WTC11 (cell line): Measurements from ENCODE around the gene GABRB1. TPM values are rescaled to one million over a fixed set of nuclear protein-coding genes. Genes with fewer than 3 reads are reported as not detected.

Experiments
- ATAC-seq: fragments of 200-7000 bp; cut with Tn5 transposase; 2 replicates; pipeline ENCODE4 v1.10.0; 2021; ENCODE audit warnings: mild to moderate bottlenecking, moderate library complexity
- CTCF ChIA-PET: fragments of 300-600 bp; sonication (Branson Sonifier 250); formaldehyde crosslinking; loops from one replicate; lab custom pipeline; 2021; ENCODE audit warnings: antibody characterized with exemption; lab: Charles Lee
- POLR2A ChIA-PET: fragments of 350-600 bp; sonication (Branson Sonifier 250); formaldehyde crosslinking; loops from one replicate; lab custom pipeline; 2021; ENCODE audit warnings: antibody characterized with exemption; lab: Charles Lee
- DNase-seq: peaks from one replicate; pipeline ENCODE4 v3.0.0; 2021; ENCODE audit warnings: low spot score
- H3K27ac Mint-ChIP-seq: 2 replicates; pipeline ENCODE4 v1.8.0; 2021; ENCODE audit warnings: mixed read lengths
- H3K27me3 Mint-ChIP-seq: 2 replicates; pipeline ENCODE4 v1.8.0; 2021; ENCODE audit warnings: low read depth, mild to moderate bottlenecking, moderate library complexity, mixed read lengths
- H3K36me3 Mint-ChIP-seq: 2 replicates; pipeline ENCODE4 v1.8.0; 2021; ENCODE audit warnings: mixed read lengths
- H3K4me1 Mint-ChIP-seq: 2 replicates; pipeline ENCODE4 v1.8.0; 2022; ENCODE audit warnings: mixed read lengths
- H3K4me3 Mint-ChIP-seq: 2 replicates; pipeline ENCODE4 v1.8.0; 2021; ENCODE audit warnings: mild to moderate bottlenecking, moderate library complexity, mixed read lengths
- H3K9me3 Mint-ChIP-seq: 2 replicates; pipeline ENCODE4 v1.8.0; 2021; ENCODE audit warnings: mixed read lengths
- ATF1 ChIP-seq: sonication (generic); formaldehyde crosslinking; IDR thresholded peaks from 2 replicates; pipeline ENCODE4 v1.8.1; 2023; ENCODE audit warnings: mild to moderate bottlenecking, moderate library complexity, missing genetic modification reagents
- ELF4 ChIP-seq: sonication (generic); formaldehyde crosslinking; IDR thresholded peaks from 2 replicates; pipeline ENCODE4 v1.8.1; 2022; ENCODE audit warnings: low read depth, mild to moderate bottlenecking, moderate library complexity, missing genetic modification reagents
- FOXK1 ChIP-seq: sonication (generic); formaldehyde crosslinking; IDR thresholded peaks from 2 replicates; pipeline ENCODE4 v1.8.0; 2022; ENCODE audit warnings: mild to moderate bottlenecking, moderate library complexity, missing genetic modification reagents
- IRF2 ChIP-seq: sonication (generic); formaldehyde crosslinking; IDR thresholded peaks from 2 replicates; pipeline ENCODE4 v1.8.0; 2022; ENCODE audit warnings: low read depth, missing genetic modification reagents, borderline replicate concordance
- KAT7 ChIP-seq: sonication (generic); formaldehyde crosslinking; IDR thresholded peaks from 2 replicates; pipeline ENCODE4 v1.8.1; 2023; ENCODE audit warnings: missing genetic modification reagents, mild to moderate bottlenecking, borderline replicate concordance
- NR1H2 ChIP-seq: sonication (generic); formaldehyde crosslinking; IDR thresholded peaks from 2 replicates; pipeline ENCODE4 v1.9.0; 2021; ENCODE audit warnings: mild to moderate bottlenecking, moderate library complexity, missing genetic modification reagents
- SMAD3 ChIP-seq: sonication (generic); formaldehyde crosslinking; IDR thresholded peaks from 2 replicates; pipeline ENCODE4 v1.8.0; 2022; ENCODE audit warnings: missing genetic modification reagents, mild to moderate bottlenecking, borderline replicate concordance
- ZNF219 ChIP-seq: sonication (generic); formaldehyde crosslinking; IDR thresholded peaks from 2 replicates; pipeline ENCODE4 v1.8.0; 2023; ENCODE audit warnings: missing genetic modification reagents, mild to moderate bottlenecking, borderline replicate concordance
- ZNF317 ChIP-seq: sonication (generic); formaldehyde crosslinking; IDR thresholded peaks from 2 replicates; pipeline ENCODE4 v1.8.1; 2023; ENCODE audit warnings: low read depth, mild to moderate bottlenecking, moderate library complexity, missing genetic modification reagents, borderline replicate concordance
- total RNA-seq: library from RNA; stranded (reverse); gene quantifications from 3 replicates; pipeline ENCODE4 v1.2.3, GENCODE V29; 2021
- TF ChIP-seq, protein P1 (sequence below): sonication (generic); formaldehyde crosslinking; conservative IDR thresholded peaks from 2 replicates; pipeline ENCODE4 v1.8.1; 2023; ENCODE audit warnings: mild to moderate bottlenecking, low read depth, missing genetic modification reagents, moderate library complexity
- TF ChIP-seq, protein P2 (sequence below): sonication (generic); formaldehyde crosslinking; IDR thresholded peaks from 2 replicates; pipeline ENCODE4 v1.8.1; 2023; ENCODE audit warnings: mild to moderate bottlenecking, missing genetic modification reagents, moderate library complexity
- TF ChIP-seq, protein P3 (sequence below): sonication (generic); formaldehyde crosslinking; IDR thresholded peaks from 2 replicates; pipeline ENCODE4 v1.8.1; 2023; ENCODE audit warnings: mild to moderate bottlenecking, missing genetic modification reagents
- TF ChIP-seq, protein P4 (sequence below): fragments of 200-600 bp; IDR thresholded peaks from 2 replicates; pipeline ENCODE4 v1.8.0; 2022; ENCODE audit warnings: antibody characterized with exemption
- TF ChIP-seq, protein P5 (sequence below): sonication (generic); formaldehyde crosslinking; IDR thresholded peaks from 2 replicates; pipeline ENCODE4 v1.8.0; 2022; ENCODE audit warnings: missing genetic modification reagents
- TF ChIP-seq, protein P6 (sequence below): sonication (generic); formaldehyde crosslinking; IDR thresholded peaks from 2 replicates; pipeline ENCODE4 v1.8.1; 2023; ENCODE audit warnings: mild to moderate bottlenecking, moderate library complexity, missing genetic modification reagents

The GABRB1 gene
- total RNA-seq, 1 experiment from 2014 or later: 0.66 TPM

DNA sequence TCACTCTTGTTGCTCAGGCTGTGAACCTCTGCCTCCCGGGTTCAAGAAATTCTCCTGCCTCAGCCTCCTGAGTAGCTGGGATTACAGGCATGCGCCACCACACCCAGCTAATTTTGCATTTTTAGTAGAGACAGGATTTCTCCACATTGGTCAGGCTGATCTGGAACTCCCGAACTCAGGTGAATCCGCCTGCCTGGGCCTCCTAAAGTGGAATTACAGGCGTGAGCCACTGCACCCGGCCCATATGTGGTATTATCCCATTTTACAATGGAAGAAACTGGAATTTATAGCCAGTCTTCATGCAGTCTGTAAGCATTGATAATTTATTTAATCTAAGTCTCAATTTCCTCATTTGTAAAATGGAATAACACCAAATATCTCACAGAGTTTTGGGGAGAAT lies 161.8 kb downstream of the GABRB1 start:
- ATAC-seq (no peak), DNase-seq (no peak)
- Mint-ChIP-seq H3K4me3 (no peak overlapping the region), H3K9me3 (no peaks in the 10 kb centered on the region), H3K27me3 (no peaks in the 10 kb centered on the region), H3K36me3 (no peaks in the 10 kb centered on the region), H3K4me1 (no peaks in the 10 kb centered on the region), H3K27ac (no peak overlapping the region)
- TF ChIP-seq ZNF219 (CRISPR knock-in tag): no peak
- POLR2A ChIA-PET: no interaction called here
- CTCF ChIA-PET: no interaction called here

DNA sequence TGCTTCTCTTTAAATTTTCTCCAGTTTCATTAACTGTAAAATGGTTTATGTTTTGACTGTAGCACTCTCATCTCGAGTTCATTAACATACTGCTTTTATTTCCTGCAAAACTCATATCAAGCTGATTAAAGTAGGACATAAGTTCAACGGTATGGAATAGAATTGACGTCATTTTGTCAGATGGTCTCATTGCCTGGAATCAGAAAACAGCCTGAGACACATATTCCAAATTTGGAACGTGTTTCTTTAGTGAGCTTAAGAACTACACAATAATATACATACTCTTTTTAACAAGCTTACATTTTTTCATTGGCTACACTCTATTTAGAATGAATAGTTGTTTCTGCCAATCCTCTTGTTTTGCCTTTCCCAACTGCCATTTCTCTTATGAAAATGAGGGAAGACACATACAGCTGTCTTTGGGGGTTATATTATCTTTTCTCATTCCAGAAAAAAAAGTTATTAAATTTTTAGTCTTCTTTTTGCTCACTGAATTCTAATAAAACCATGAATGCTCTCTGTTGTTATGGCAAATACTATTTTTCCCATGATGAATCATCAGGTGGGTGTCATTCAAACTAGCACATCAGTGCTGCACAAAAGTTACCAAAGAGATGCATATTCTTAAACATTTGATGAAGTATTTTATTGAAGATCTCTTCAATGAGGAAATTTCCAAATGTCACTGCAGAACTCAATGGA lies 162.8 kb downstream of the GABRB1 start:
- peaks cover 4% of the 10 kb centered on the region for H3K4me1 Mint-ChIP-seq
- POLR2A ChIA-PET: no interaction called here
- no peaks in the 10 kb centered on the region for H3K27me3 Mint-ChIP-seq
- H3K9me3 Mint-ChIP-seq: no peaks in the 10 kb centered on the region
- no peaks in the 10 kb centered on the region for H3K36me3 Mint-ChIP-seq
- no peak for ATAC-seq
- TF ChIP-seq ATF1 (CRISPR knock-in tag) (no peak), KAT7 (CRISPR knock-in tag) (no peak), ZNF317 (CRISPR knock-in tag) (no peak), NR1H2 (CRISPR knock-in tag) (no peak), SMAD3 (CRISPR knock-in tag) (no peak), IRF2 (CRISPR knock-in tag) (no peak), ELF4 (CRISPR knock-in tag) (no peak), FOXK1 (CRISPR knock-in tag) (no peak)
- TF ChIP-seq, protein P1, sequence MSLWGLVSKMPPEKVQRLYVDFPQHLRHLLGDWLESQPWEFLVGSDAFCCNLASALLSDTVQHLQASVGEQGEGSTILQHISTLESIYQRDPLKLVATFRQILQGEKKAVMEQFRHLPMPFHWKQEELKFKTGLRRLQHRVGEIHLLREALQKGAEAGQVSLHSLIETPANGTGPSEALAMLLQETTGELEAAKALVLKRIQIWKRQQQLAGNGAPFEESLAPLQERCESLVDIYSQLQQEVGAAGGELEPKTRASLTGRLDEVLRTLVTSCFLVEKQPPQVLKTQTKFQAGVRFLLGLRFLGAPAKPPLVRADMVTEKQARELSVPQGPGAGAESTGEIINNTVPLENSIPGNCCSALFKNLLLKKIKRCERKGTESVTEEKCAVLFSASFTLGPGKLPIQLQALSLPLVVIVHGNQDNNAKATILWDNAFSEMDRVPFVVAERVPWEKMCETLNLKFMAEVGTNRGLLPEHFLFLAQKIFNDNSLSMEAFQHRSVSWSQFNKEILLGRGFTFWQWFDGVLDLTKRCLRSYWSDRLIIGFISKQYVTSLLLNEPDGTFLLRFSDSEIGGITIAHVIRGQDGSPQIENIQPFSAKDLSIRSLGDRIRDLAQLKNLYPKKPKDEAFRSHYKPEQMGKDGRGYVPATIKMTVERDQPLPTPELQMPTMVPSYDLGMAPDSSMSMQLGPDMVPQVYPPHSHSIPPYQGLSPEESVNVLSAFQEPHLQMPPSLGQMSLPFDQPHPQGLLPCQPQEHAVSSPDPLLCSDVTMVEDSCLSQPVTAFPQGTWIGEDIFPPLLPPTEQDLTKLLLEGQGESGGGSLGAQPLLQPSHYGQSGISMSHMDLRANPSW (CRISPR knock-in tag): no peak
- TF ChIP-seq, protein P2, sequence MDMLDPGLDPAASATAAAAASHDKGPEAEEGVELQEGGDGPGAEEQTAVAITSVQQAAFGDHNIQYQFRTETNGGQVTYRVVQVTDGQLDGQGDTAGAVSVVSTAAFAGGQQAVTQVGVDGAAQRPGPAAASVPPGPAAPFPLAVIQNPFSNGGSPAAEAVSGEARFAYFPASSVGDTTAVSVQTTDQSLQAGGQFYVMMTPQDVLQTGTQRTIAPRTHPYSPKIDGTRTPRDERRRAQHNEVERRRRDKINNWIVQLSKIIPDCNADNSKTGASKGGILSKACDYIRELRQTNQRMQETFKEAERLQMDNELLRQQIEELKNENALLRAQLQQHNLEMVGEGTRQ (CRISPR knock-in tag): no peak
- TF ChIP-seq, protein P3, sequence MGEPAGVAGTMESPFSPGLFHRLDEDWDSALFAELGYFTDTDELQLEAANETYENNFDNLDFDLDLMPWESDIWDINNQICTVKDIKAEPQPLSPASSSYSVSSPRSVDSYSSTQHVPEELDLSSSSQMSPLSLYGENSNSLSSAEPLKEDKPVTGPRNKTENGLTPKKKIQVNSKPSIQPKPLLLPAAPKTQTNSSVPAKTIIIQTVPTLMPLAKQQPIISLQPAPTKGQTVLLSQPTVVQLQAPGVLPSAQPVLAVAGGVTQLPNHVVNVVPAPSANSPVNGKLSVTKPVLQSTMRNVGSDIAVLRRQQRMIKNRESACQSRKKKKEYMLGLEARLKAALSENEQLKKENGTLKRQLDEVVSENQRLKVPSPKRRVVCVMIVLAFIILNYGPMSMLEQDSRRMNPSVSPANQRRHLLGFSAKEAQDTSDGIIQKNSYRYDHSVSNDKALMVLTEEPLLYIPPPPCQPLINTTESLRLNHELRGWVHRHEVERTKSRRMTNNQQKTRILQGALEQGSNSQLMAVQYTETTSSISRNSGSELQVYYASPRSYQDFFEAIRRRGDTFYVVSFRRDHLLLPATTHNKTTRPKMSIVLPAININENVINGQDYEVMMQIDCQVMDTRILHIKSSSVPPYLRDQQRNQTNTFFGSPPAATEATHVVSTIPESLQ (CRISPR knock-in tag): no peak
- TF ChIP-seq, protein P4, sequence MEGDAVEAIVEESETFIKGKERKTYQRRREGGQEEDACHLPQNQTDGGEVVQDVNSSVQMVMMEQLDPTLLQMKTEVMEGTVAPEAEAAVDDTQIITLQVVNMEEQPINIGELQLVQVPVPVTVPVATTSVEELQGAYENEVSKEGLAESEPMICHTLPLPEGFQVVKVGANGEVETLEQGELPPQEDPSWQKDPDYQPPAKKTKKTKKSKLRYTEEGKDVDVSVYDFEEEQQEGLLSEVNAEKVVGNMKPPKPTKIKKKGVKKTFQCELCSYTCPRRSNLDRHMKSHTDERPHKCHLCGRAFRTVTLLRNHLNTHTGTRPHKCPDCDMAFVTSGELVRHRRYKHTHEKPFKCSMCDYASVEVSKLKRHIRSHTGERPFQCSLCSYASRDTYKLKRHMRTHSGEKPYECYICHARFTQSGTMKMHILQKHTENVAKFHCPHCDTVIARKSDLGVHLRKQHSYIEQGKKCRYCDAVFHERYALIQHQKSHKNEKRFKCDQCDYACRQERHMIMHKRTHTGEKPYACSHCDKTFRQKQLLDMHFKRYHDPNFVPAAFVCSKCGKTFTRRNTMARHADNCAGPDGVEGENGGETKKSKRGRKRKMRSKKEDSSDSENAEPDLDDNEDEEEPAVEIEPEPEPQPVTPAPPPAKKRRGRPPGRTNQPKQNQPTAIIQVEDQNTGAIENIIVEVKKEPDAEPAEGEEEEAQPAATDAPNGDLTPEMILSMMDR: no peak
- TF ChIP-seq, protein P5, sequence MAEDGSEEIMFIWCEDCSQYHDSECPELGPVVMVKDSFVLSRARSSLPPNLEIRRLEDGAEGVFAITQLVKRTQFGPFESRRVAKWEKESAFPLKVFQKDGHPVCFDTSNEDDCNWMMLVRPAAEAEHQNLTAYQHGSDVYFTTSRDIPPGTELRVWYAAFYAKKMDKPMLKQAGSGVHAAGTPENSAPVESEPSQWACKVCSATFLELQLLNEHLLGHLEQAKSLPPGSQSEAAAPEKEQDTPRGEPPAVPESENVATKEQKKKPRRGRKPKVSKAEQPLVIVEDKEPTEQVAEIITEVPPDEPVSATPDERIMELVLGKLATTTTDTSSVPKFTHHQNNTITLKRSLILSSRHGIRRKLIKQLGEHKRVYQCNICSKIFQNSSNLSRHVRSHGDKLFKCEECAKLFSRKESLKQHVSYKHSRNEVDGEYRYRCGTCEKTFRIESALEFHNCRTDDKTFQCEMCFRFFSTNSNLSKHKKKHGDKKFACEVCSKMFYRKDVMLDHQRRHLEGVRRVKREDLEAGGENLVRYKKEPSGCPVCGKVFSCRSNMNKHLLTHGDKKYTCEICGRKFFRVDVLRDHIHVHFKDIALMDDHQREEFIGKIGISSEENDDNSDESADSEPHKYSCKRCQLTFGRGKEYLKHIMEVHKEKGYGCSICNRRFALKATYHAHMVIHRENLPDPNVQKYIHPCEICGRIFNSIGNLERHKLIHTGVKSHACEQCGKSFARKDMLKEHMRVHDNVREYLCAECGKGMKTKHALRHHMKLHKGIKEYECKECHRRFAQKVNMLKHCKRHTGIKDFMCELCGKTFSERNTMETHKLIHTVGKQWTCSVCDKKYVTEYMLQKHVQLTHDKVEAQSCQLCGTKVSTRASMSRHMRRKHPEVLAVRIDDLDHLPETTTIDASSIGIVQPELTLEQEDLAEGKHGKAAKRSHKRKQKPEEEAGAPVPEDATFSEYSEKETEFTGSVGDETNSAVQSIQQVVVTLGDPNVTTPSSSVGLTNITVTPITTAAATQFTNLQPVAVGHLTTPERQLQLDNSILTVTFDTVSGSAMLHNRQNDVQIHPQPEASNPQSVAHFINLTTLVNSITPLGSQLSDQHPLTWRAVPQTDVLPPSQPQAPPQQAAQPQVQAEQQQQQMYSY (CRISPR knock-in tag): no peak
- TF ChIP-seq, protein P6, sequence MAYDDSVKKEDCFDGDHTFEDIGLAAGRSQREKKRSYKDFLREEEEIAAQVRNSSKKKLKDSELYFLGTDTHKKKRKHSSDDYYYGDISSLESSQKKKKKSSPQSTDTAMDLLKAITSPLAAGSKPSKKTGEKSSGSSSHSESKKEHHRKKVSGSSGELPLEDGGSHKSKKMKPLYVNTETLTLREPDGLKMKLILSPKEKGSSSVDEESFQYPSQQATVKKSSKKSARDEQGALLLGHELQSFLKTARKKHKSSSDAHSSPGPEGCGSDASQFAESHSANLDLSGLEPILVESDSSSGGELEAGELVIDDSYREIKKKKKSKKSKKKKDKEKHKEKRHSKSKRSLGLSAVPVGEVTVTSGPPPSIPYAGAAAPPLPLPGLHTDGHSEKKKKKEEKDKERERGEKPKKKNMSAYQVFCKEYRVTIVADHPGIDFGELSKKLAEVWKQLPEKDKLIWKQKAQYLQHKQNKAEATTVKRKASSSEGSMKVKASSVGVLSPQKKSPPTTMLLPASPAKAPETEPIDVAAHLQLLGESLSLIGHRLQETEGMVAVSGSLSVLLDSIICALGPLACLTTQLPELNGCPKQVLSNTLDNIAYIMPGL: no peak
- TF ChIP-seq, all 79 proteins: peak for 0
- H3K4me3 Mint-ChIP-seq: no peak overlapping the region
- CTCF ChIA-PET: no interaction called here
- no peak for DNase-seq
- H3K27ac Mint-ChIP-seq: no peak overlapping the region
